Ishikawa (cell line): Measurements from ENCODE around the gene CDADC1.

Experiments used
- CEBPB ChIP-seq: IDR thresholded peaks from 2 replicates; pipeline ENCODE4 v1.6.1; 2012
- CREB1 ChIP-seq: IDR thresholded peaks from 2 replicates; pipeline ENCODE4 v1.6.1; 2012; ENCODE audit warnings: low read depth
- EGR1 ChIP-seq: IDR thresholded peaks from 2 replicates; pipeline ENCODE4 v1.6.1; 2012
- EP300 ChIP-seq: IDR thresholded peaks from 2 replicates; pipeline ENCODE4 v1.6.1; 2012; ENCODE audit warnings: borderline replicate concordance
- FOXM1 ChIP-seq: IDR thresholded peaks from 2 replicates; pipeline ENCODE4 v1.6.1; 2012; ENCODE audit warnings: low read depth, borderline replicate concordance
- NFIC ChIP-seq: IDR thresholded peaks from 2 replicates; pipeline ENCODE4 v1.6.1; 2012
- RAD21 ChIP-seq: IDR thresholded peaks from 2 replicates; pipeline ENCODE4 v1.6.1; 2012; ENCODE audit warnings: low read depth
- TAF1 ChIP-seq: IDR thresholded peaks from 2 replicates; pipeline ENCODE4 v1.6.1; 2012; ENCODE audit warnings: low read depth, mild to moderate bottlenecking
- TCF12 ChIP-seq: IDR thresholded peaks from 2 replicates; pipeline ENCODE4 v1.6.1; 2012; ENCODE audit warnings: low read depth
- TEAD4 ChIP-seq: IDR thresholded peaks from 2 replicates; pipeline ENCODE4 v1.6.1; 2012
- USF1 ChIP-seq: IDR thresholded peaks from 2 replicates; pipeline ENCODE4 v1.6.1; 2012
- YY1 ChIP-seq: IDR thresholded peaks from 2 replicates; pipeline ENCODE4 v1.6.1; 2012; ENCODE audit warnings: low read depth
- ZBTB7A ChIP-seq: IDR thresholded peaks from 2 replicates; pipeline ENCODE4 v1.6.1; 2012; ENCODE audit warnings: low read depth
- TF ChIP-seq, protein P1 (sequence below): IDR thresholded peaks from 2 replicates; pipeline ENCODE4 v1.6.1; 2012; ENCODE audit warnings: low read depth, mild to moderate bottlenecking
- TF ChIP-seq, protein P2 (sequence below): IDR thresholded peaks from 2 replicates; pipeline ENCODE4 v1.6.1; 2012

CDADC1 gene

GRCh38 chr13:49217962-49218492, 29.7 kb upstream of the CDADC1 start:
- TF ChIP-seq FOXM1: no peak
- no peak for TF ChIP-seq EGR1
- no peak for TF ChIP-seq TCF12

DNA sequence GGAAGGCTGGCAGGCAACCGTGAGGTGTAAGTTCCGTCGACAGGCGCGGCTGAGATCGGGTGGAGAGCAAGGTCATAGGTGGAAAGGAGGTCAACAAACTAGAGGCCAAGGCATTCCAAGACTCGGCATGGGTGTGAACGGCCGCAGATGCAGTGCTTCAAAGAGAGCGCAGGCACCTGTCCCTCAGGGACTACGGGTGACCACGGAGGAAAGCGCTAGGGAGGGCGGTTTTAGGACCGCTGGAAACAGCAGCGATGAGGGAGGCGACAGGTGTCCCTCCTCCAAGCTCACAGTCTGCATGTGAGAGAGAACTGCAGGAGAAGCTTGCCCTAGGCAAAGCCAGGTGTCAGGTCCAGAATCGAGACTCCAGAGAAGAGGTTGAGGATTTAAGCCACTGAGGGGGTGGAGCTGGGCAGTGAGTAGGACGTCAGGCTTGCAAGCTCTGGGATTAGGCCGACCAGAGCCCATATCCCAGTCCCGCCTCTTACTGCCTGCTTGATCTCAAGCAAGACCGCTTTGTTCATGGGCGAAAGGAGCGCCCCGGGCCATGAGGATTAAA, 29.2 kb upstream of the CDADC1 start:
- no peak for TF ChIP-seq FOXM1
- TF ChIP-seq USF1: no peak
- TF ChIP-seq TEAD4: no peak
- no peak for TF ChIP-seq TCF12
- no peak for TF ChIP-seq TAF1
- TF ChIP-seq, protein P1, sequence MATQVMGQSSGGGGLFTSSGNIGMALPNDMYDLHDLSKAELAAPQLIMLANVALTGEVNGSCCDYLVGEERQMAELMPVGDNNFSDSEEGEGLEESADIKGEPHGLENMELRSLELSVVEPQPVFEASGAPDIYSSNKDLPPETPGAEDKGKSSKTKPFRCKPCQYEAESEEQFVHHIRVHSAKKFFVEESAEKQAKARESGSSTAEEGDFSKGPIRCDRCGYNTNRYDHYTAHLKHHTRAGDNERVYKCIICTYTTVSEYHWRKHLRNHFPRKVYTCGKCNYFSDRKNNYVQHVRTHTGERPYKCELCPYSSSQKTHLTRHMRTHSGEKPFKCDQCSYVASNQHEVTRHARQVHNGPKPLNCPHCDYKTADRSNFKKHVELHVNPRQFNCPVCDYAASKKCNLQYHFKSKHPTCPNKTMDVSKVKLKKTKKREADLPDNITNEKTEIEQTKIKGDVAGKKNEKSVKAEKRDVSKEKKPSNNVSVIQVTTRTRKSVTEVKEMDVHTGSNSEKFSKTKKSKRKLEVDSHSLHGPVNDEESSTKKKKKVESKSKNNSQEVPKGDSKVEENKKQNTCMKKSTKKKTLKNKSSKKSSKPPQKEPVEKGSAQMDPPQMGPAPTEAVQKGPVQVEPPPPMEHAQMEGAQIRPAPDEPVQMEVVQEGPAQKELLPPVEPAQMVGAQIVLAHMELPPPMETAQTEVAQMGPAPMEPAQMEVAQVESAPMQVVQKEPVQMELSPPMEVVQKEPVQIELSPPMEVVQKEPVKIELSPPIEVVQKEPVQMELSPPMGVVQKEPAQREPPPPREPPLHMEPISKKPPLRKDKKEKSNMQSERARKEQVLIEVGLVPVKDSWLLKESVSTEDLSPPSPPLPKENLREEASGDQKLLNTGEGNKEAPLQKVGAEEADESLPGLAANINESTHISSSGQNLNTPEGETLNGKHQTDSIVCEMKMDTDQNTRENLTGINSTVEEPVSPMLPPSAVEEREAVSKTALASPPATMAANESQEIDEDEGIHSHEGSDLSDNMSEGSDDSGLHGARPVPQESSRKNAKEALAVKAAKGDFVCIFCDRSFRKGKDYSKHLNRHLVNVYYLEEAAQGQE: no peak

DNA sequence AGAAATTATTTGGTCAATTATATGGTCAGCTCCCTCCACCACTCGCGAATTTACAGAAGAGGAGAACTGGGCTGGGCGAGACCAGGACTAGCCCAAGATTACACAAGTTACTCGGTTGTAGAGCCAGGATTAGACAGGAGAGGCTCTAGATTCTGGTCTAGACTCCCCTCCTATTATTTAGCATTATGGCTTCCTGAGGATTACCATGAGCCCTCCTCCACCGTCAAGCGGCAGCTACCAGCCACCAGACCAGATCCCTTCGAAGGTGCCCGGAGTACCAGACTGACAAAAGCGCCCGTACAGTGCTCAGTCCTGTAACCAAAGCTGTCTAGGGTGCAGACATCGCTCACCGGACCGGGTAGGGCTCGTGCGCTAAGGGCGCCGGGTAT, 28.1 kb upstream of the CDADC1 start:
- no peak for TF ChIP-seq NFIC
- no peak for TF ChIP-seq TCF12
- no peak for TF ChIP-seq USF1
- TF ChIP-seq, protein P2, sequence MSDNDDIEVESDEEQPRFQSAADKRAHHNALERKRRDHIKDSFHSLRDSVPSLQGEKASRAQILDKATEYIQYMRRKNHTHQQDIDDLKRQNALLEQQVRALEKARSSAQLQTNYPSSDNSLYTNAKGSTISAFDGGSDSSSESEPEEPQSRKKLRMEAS: 0 out of 2 replicates have a peak, but pooled peaks have one; percentile 11
- TF ChIP-seq, protein P1: no peak
- no peak for TF ChIP-seq TAF1

GRCh38 chr13:49220036-49220855, 27.5 kb upstream of the CDADC1 start, which contains the start of gene MLNR:
TSS of gene MLNR (plus strand) at chr13:49220338. CDS start at chr13:49220338, 0 bp downstream.
- TF ChIP-seq ZBTB7A: peak; percentile 33; the same call in 1 of the 2 replicates
- 0 out of 2 replicates have a peak, but pooled peaks have one; percentile 23 for TF ChIP-seq YY1
- no peak for TF ChIP-seq EGR1
- TF ChIP-seq NFIC: no peak
- TF ChIP-seq CREB1: no peak
- no peak for TF ChIP-seq TAF1
- TF ChIP-seq, protein P2: peak; percentile 43; the same call in 1 of the 2 replicates
- no peak for TF ChIP-seq EP300
- no peak for TF ChIP-seq TEAD4
- TF ChIP-seq, protein P1: no peak
- no peak for TF ChIP-seq USF1
- no peak for TF ChIP-seq CEBPB
- no peak for TF ChIP-seq RAD21
- no peak for TF ChIP-seq TCF12
- no peak for TF ChIP-seq FOXM1
